WERI-Rb-1 (cell line): ENCODE measurements around the gene RNASE4.
"Not testable (repeated sequence)": the region's sequence is repeated elsewhere in the genome, so short reads cannot be mapped to it uniquely, and the experiment has no call there.

Source experiments
- DNase-seq: peaks from one replicate; pipeline ENCODE4 v3.0.0-alpha.2; 2020
- H3K27ac ChIP-seq: fragments of 250-450 bp; sonication (Bioruptor Pico); 2 replicates; pipeline ENCODE4 v1.5.1; 2020; ENCODE audit warnings: mild to moderate bottlenecking, moderate library complexity
- H3K27me3 ChIP-seq: fragments of 250-450 bp; sonication (Bioruptor Pico); 2 replicates; pipeline ENCODE4 v1.5.1; 2021; ENCODE audit warnings: mild to moderate bottlenecking, low read depth, moderate library complexity; ENCODE audit not compliant: insufficient read depth, severe bottlenecking
- H3K36me3 ChIP-seq: fragments of 250-450 bp; sonication (Bioruptor Pico); 2 replicates; pipeline ENCODE4 v1.5.1; 2020; ENCODE audit warnings: mild to moderate bottlenecking, moderate library complexity
- H3K4me3 ChIP-seq: 2 replicates; pipeline ENCODE4 v1.5.1; 2011; ENCODE audit warnings: low read depth, mild to moderate bottlenecking, control low read depth, low read length
- H3K9me3 ChIP-seq: fragments of 250-450 bp; sonication (Bioruptor Pico); 2 replicates; pipeline ENCODE4 v1.5.1; 2021; ENCODE audit warnings: mild to moderate bottlenecking, moderate library complexity; ENCODE audit not compliant: severe bottlenecking
- CTCF ChIP-seq: IDR thresholded peaks from 2 replicates; pipeline ENCODE4 v1.5.1; 2011; ENCODE audit warnings: low read depth, mild to moderate bottlenecking, control low read depth, inconsistent platforms, low read length

The RNASE4 gene

GRCh38 chr14:20683891-20684661, at the start of gene RNASE4:
TSS of gene RNASE4 (plus strand) at chr14:20684560. CDS start at chr14:20699372, 14,812 bp downstream.
- H3K4me3 ChIP-seq, result no peak within 1 kb of the TSS
- H3K27ac ChIP-seq, result no peak within 1 kb of the TSS
- no peak for TF ChIP-seq CTCF
- H3K27me3 ChIP-seq, result peaks cover 98% of the 10 kb centered on the region
- no peak for DNase-seq
- peaks cover 29% of the 10 kb centered on the region for H3K9me3 ChIP-seq
- no peaks in the 10 kb centered on the region for H3K36me3 ChIP-seq

- no peak for DNase-seq
- Histone ChIP-seq H3K27ac (no peak within 1 kb of the TSS), H3K36me3 (no peaks in the 10 kb centered on the region), H3K4me3 (no peak within 1 kb of the TSS), H3K9me3 (no peaks in the 10 kb centered on the region), H3K27me3 (peaks cover 85% of the 10 kb centered on the region)
- no peak for TF ChIP-seq CTCF
Observed at GRCh38 chr14:20641591-20641990, 42.8 kb upstream of the RNASE4 start, which contains the start of gene OR6S1. TSS of gene OR6S1 (minus strand) at chr14:20641691. CDS start at chr14:20641691, 0 bp downstream.

GRCh38 chr14:20642182-20642581, 42.2 kb upstream of the RNASE4 start:
- H3K36me3 ChIP-seq, result no peaks in the 10 kb centered on the region
- no peak for DNase-seq
- H3K27me3 ChIP-seq, result peaks cover 85% of the 10 kb centered on the region
- H3K9me3 ChIP-seq, result no peaks in the 10 kb centered on the region
- H3K27ac ChIP-seq, result no peak overlapping the region
- no peak overlapping the region for H3K4me3 ChIP-seq
- no peak for TF ChIP-seq CTCF

- H3K27me3 ChIP-seq, result peaks cover 86% of the 10 kb centered on the region
- not testable (repeated sequence) for H3K36me3 ChIP-seq, H3K27ac ChIP-seq, DNase-seq, H3K9me3 ChIP-seq, H3K4me3 ChIP-seq
Observed at GRCh38 chr14:20642755-20643154, 41.6 kb upstream of the RNASE4 start.

- Histone ChIP-seq H3K36me3 (no peaks in the 10 kb centered on the region), H3K9me3 (no peaks in the 10 kb centered on the region), H3K27me3 (peaks cover 84% of the 10 kb centered on the region), H3K27ac (no peak overlapping the region), H3K4me3 (no peak overlapping the region)
- TF ChIP-seq CTCF, result no peak
- DNase-seq, result no peak
Observed at GRCh38 chr14:20644520-20644919, 39.8 kb upstream of the RNASE4 start.

- Histone ChIP-seq H3K36me3 (no peaks in the 10 kb centered on the region), H3K4me3 (no peak overlapping the region), H3K27ac (no peak overlapping the region), H3K9me3 (no peaks in the 10 kb centered on the region), H3K27me3 (peaks cover 86% of the 10 kb centered on the region)
- no peak for DNase-seq
- no peak for TF ChIP-seq CTCF
Observed at GRCh38 chr14:20645481-20645880, 38.9 kb upstream of the RNASE4 start.
